Suprapubic skin (tissue), 4 donors: Measurements from ENCODE around the gene HOXB6. TPM values are rescaled to one million over a fixed set of nuclear protein-coding genes. Genes with fewer than 3 reads are reported as not detected.

Experiments used
- DNase-seq, 2 donors: peaks; one replicate each; pipeline ENCODE4 v3.0.0-alpha.2; 2019; ENCODE audit warnings: low spot score in 2 of 2
- H3K27ac ChIP-seq: fragments of 200-600 bp; sonication (generic); one replicate; pipeline ENCODE4 v1.5.1; 2019
- H3K27me3 ChIP-seq: fragments of 200-600 bp; sonication (generic); one replicate; pipeline ENCODE4 v1.5.1; 2019
- H3K36me3 ChIP-seq: fragments of 200-600 bp; sonication (generic); one replicate; pipeline ENCODE4 v1.5.1; 2019
- H3K4me1 ChIP-seq: fragments of 200-600 bp; sonication (generic); one replicate; pipeline ENCODE4 v1.5.1; 2019
- H3K4me3 ChIP-seq: fragments of 200-600 bp; sonication (generic); one replicate; pipeline ENCODE4 v1.5.1; 2019; ENCODE audit warnings: mild to moderate bottlenecking
- H3K9me3 ChIP-seq: fragments of 200-600 bp; sonication (generic); one replicate; pipeline ENCODE4 v1.5.1; 2019
- EP300 ChIP-seq: sonication (generic); formaldehyde crosslinking; IDR thresholded peaks from one replicate; pipeline ENCODE4 v1.6.1; 2017; ENCODE audit warnings: antibody characterized with exemption
- POLR2A ChIP-seq, 2 donors: fragments of 450-650 bp; IDR thresholded peaks; one replicate each; pipeline ENCODE4 v1.6.1; 2017; ENCODE audit warnings: antibody characterized with exemption in 2 of 2, mild to moderate bottlenecking in 2 of 2, moderate library complexity in 2 of 2
- POLR2AphosphoS5 ChIP-seq, 3 donors: sonication (generic); formaldehyde crosslinking; IDR thresholded peaks; one replicate each; pipeline ENCODE4 v1.6.1; 2017; ENCODE audit warnings: antibody characterized with exemption in 3 of 3
- WGBS: methylation state at CpG from one replicate; pipeline ENCODE4 v1.1.5; 2018; 5-methylcytosine and 5-hydroxymethylcytosine counted together
- total RNA-seq, 4 donors: library from RNA; depleted of rRNA; stranded (reverse); fragments of >200 nt; gene quantifications; one replicate each; pipeline ENCODE4 v1.1.0, GENCODE V29; 2016
- TF ChIP-seq, protein P1 (sequence below), 2 donors: fragments of 200-600 bp in 1 of 2; fragments of 450-650 bp in 1 of 2; sonication (generic) in 1 of 2; IDR thresholded peaks; one replicate each; pipeline ENCODE4 v1.5.1; 2016 to 2019; ENCODE audit warnings: antibody characterized with exemption in 2 of 2, mild to moderate bottlenecking in 1 of 2, moderate library complexity in 1 of 2

HOXB6 gene
- total RNA-seq, 4 donors from 2014 or later = 0.39 to 4.5 (median 1.3) TPM; not detected in 1

DNA sequence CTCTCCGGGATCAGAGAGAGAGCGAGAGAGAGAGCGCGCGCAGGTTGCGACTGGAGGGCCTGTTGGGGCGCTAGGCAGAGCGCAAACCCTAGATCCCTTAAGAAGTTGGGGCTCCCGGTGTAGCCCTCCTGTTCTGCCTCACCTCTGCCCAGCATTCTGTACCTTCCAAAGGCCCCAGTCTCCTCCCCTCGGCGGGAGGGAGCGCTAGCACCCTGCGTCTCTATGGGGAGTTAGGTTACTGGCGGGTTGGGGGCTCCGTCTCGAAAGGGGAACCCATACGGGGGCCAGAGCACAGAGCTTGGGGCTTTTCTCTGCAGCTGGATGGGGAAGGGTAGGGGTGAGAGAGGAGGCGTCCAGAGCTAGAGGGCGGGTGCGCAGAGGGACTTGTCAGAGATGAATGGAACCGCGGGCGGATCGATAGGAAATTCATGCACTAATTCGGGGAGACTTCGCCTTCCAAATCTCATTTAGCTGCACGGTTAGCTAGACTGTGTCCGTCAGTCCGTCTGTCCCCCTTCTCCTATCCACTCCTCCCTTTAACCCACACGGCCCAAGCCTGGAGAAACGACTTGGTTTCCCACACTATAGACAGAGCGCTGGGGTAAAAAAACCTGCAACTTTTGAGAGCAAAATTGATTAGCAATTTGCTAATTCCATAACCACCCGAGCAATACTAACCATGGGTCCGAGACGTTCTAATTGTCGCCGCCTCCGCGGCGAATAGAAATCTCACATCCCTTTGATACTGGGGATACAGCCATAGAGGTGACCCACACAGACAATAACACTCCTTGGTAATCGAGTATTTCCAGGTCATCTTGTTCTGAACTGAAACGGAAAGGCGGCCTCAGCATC, 25.9 kb downstream of the HOXB6 start:
- no peak for DNase-seq
- peak overlapping the region; percentile 85 for H3K27ac ChIP-seq

DNA sequence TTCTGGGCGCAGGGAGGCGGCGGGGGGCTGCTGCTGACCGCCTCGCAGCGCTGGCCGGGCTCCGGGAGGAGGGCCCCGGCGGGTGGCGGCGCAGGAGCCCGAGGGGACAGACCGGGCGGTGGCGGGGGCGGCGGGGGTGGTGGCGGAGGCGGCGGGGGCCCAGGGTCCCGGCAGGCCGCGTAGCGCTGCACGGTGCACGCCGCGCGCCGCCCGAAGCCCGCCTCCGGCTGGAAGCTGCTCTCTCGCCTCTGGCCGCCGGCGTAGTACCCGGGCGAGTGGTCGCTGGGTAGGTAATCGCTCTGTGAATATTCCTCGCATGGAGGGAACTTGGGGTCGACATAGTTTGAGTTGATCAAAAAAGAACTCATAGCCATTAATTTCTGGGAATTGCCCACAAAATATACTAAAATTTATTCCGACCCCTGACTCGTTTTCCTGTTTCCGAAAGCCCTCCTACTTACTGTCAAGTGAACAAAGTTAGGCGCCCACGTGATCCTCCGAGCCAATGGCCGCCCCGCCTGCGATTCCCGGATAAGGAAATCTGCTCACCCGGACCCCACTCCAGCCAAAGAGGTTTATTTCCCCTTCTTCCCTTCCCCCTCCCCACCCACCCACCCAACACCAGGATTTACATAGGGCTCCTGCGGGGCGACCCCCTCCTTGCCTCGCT, 26.7 kb downstream of the HOXB6 start, which contains the start of gene HOXB4:
Gene HOXB4, minus strand, starts transcription at position 405 of the 670 bp plus-strand sequence. Its CDS starts 31 bp downstream, at position 374.
- Histone ChIP-seq H3K36me3 (no peaks in the 10 kb centered on the region), H3K27me3 (peaks cover 6% of the 10 kb centered on the region), H3K27ac (peak within 1 kb of the TSS; percentile 85), H3K4me1 (peaks cover 79% of the 10 kb centered on the region), H3K4me3 (peak within 1 kb of the TSS; percentile 69), H3K9me3 (no peaks in the 10 kb centered on the region)
- peak; percentile 93 to 95 for DNase-seq
- under 1% methylated on average over 23 of the region's 58 CpGs for WGBS
- TF ChIP-seq, protein P1, sequence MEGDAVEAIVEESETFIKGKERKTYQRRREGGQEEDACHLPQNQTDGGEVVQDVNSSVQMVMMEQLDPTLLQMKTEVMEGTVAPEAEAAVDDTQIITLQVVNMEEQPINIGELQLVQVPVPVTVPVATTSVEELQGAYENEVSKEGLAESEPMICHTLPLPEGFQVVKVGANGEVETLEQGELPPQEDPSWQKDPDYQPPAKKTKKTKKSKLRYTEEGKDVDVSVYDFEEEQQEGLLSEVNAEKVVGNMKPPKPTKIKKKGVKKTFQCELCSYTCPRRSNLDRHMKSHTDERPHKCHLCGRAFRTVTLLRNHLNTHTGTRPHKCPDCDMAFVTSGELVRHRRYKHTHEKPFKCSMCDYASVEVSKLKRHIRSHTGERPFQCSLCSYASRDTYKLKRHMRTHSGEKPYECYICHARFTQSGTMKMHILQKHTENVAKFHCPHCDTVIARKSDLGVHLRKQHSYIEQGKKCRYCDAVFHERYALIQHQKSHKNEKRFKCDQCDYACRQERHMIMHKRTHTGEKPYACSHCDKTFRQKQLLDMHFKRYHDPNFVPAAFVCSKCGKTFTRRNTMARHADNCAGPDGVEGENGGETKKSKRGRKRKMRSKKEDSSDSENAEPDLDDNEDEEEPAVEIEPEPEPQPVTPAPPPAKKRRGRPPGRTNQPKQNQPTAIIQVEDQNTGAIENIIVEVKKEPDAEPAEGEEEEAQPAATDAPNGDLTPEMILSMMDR (IDR thresholded peaks at IDR 0.05) = no peak
- TF ChIP-seq POLR2AphosphoS5 (IDR thresholded peaks at IDR 0.05) (no peak), POLR2A (IDR thresholded peaks at IDR 0.05) (no peak), EP300 (no peak)

More for the DNA sequence above, 25.9 kb downstream of the HOXB6 start:
- WGBS = 25% methylated on average over 38 of the region's 43 CpGs
- Histone ChIP-seq H3K4me3 (peak overlapping the region; percentile 69), H3K27me3 (peaks cover 6% of the 10 kb centered on the region), H3K4me1 (peaks cover 75% of the 10 kb centered on the region), H3K9me3 (no peaks in the 10 kb centered on the region), H3K36me3 (no peaks in the 10 kb centered on the region)
- TF ChIP-seq, protein P1 (IDR thresholded peaks at IDR 0.05) = no peak
- no peak for TF ChIP-seq POLR2A (IDR thresholded peaks at IDR 0.05)
- TF ChIP-seq POLR2AphosphoS5 (IDR thresholded peaks at IDR 0.05) = no peak
- TF ChIP-seq EP300 = no peak

DNA sequence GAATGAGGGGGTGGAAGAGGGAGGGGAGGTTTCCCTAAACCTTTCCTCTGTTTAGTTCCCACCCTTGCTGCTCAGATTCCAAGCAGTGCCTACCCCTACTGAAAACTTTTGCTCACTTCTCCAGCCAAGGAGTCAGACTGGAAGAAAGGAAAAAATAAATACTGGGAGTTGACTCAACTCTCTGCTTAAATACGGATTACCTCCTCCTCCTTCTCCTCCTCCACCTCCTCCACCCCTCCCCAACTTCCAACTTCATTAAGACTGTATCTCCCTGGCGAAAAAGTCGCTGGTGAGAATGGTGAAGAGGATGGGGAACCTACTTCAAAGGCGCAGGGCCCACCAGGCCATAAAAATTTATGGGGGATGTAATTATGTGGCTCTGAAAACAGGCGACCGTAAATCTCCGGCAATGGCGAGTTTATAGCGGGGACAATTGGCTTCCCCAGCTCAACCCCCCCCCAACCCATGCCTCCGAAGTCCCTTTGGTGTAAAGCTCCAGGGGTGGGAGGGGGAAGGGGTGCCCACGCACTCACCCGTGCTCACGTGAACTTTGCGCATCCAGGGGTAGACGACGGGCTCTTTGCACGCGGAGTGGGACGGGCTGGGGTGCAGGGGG, 27.3 kb downstream of the HOXB6 start:
- Histone ChIP-seq H3K4me1 (peaks cover 79% of the 10 kb centered on the region), H3K36me3 (no peaks in the 10 kb centered on the region), H3K27ac (peak overlapping the region; percentile 85), H3K4me3 (peak overlapping the region; percentile 69), H3K9me3 (no peaks in the 10 kb centered on the region), H3K27me3 (peaks cover 6% of the 10 kb centered on the region)
- 5% methylated on average over 10 of the region's 19 CpGs for WGBS
- TF ChIP-seq POLR2A (IDR thresholded peaks at IDR 0.05) = no peak
- no peak for TF ChIP-seq POLR2AphosphoS5 (IDR thresholded peaks at IDR 0.05)
- no peak for TF ChIP-seq EP300
- TF ChIP-seq, protein P1 (IDR thresholded peaks at IDR 0.05) = no peak
- DNase-seq = no peak

DNA sequence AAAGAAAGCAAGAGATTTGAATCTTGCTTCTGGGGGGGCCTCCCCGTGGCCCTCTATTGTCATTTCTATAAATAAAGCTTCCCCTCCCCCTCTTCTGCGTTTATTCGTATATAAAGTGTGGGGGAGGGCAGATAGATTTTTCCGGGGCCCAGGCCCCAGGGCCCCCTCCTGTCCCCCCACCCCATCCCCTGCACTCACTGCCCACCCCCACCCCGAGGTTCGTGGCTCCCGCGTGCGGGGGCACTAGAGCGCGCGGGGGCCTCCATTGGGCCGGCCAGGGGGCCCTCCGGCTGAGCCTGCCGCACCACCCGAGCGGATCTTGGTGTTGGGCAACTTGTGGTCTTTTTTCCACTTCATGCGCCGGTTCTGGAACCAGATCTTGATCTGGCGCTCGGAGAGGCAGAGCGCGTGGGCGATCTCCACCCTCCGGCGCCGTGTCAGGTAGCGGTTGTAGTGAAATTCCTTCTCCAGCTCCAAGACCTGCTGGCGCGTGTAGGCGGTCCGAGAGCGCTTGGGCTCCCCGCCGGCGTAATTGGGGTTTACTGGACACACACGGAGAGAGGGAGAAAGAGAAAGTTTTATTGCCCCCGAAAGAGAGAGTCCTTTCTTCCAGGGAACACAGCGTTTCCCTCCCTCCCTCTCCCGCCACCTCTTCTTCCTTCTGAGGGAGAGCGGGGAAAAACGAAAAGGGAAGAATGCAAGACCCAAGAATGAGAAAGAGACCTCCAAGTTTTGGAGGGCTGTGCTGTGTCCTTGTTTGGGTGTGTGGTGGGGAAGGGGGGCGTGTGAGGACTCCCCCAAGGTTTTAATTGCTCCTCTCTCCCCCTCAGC, 28.1 kb downstream of the HOXB6 start:
- Histone ChIP-seq H3K9me3 (no peaks in the 10 kb centered on the region), H3K4me3 (peak overlapping the region; percentile 69), H3K4me1 (peaks cover 79% of the 10 kb centered on the region), H3K36me3 (no peaks in the 10 kb centered on the region), H3K27me3 (peaks cover 4% of the 10 kb centered on the region), H3K27ac (peak overlapping the region; percentile 85)
- TF ChIP-seq EP300 (no peak), POLR2A (IDR thresholded peaks at IDR 0.05) (no peak), POLR2AphosphoS5 (IDR thresholded peaks at IDR 0.05) (peak in 1 of 3 donors; percentile 52)
- TF ChIP-seq, protein P1 (IDR thresholded peaks at IDR 0.05) = no peak
- WGBS = 5% methylated on average over 32 of the region's 43 CpGs
- DNase-seq = no peak
